22Rv1 (cell line): ENCODE data around the gene CST6.
A peak's percentile ranks its signal among the peaks of the same experiment; 100 is the strongest.
"Not testable (repeated sequence)": the region's sequence is repeated elsewhere in the genome, so short reads cannot be mapped to it uniquely, and the experiment has no call there.

ENCODE experiments used
- H3K27ac ChIP-seq: fragments of 450-650 bp; 2 replicates; pipeline ENCODE4 v1.5.1; 2017
- ZFX ChIP-seq: fragments of 450-650 bp; IDR thresholded peaks from 2 replicates; pipeline ENCODE4 v1.6.1; 2017; ENCODE audit warnings: antibody characterized with exemption, borderline replicate concordance
- TF ChIP-seq, protein P1 (sequence below): fragments of 450-650 bp; IDR thresholded peaks from 2 replicates; pipeline ENCODE4 v1.5.1; 2017; ENCODE audit warnings: mild to moderate bottlenecking

CST6 gene

DNA sequence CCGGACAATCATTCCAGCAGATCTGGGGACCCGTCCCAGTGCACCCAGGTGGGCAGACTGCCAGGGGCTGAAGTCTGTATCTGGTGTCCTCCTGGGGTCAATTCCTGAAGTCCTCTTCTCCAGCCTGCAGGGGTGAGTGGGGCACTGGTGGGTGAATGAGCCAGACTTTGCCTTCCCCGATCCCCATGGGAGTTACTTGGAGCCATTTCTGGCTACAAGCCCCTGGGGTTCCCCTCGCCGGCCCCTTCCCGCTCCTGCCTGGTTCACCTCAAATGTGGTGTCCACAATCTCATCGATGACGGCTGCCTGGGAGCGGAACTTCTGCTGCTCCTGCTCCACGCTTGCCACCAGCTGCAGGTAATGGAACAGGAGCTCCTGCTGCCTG lies 5.0 kb downstream of the CST6 start:
- TF ChIP-seq, protein P1, sequence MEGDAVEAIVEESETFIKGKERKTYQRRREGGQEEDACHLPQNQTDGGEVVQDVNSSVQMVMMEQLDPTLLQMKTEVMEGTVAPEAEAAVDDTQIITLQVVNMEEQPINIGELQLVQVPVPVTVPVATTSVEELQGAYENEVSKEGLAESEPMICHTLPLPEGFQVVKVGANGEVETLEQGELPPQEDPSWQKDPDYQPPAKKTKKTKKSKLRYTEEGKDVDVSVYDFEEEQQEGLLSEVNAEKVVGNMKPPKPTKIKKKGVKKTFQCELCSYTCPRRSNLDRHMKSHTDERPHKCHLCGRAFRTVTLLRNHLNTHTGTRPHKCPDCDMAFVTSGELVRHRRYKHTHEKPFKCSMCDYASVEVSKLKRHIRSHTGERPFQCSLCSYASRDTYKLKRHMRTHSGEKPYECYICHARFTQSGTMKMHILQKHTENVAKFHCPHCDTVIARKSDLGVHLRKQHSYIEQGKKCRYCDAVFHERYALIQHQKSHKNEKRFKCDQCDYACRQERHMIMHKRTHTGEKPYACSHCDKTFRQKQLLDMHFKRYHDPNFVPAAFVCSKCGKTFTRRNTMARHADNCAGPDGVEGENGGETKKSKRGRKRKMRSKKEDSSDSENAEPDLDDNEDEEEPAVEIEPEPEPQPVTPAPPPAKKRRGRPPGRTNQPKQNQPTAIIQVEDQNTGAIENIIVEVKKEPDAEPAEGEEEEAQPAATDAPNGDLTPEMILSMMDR: no peak
- TF ChIP-seq ZFX: no peak
- H3K27ac ChIP-seq: no peak overlapping the region

DNA sequence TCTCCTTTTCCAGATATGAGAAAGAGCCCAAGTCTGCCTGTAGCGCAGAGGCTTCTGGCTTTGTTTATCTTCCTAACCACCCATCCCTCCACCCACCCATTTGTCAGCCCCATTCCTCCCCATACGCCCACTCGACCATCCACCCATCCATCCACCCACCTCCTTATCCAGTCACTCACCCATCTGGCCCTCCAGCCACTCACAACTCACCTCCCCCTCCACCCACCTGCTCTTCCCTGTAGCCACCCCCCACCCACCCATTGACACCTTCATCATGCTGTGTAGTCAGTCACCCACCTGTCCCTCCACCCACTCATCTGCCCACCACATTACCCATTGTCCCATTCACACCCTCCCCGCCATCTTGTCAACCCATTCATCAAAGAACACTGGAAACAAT lies 5.5 kb downstream of the CST6 start:
- no peak for TF ChIP-seq ZFX
- TF ChIP-seq, protein P1: no peak
- H3K27ac ChIP-seq: no peak overlapping the region

DNA sequence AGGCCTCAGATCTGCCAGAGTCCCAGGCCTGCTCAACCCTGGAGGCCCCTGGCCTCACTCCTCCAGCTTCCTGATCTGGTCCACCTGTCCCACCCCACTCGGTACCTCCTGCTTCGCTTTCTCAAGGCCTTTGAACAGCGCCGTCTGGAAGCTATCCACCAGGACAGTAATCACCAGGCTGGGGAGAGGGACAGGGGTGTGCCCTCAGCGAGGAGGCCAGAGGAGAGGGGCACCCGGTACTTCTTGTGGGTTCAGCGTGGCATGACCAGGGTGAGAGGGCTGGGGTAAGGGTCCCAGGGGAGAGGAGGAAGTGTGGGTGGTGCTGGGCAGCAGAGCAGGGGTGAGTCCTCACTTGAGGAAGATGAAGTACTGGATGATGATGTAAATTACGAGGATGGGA lies 8.4 kb downstream of the CST6 start:
- H3K27ac ChIP-seq: no peak overlapping the region
- TF ChIP-seq, protein P1: no peak
- no peak for TF ChIP-seq ZFX

DNA sequence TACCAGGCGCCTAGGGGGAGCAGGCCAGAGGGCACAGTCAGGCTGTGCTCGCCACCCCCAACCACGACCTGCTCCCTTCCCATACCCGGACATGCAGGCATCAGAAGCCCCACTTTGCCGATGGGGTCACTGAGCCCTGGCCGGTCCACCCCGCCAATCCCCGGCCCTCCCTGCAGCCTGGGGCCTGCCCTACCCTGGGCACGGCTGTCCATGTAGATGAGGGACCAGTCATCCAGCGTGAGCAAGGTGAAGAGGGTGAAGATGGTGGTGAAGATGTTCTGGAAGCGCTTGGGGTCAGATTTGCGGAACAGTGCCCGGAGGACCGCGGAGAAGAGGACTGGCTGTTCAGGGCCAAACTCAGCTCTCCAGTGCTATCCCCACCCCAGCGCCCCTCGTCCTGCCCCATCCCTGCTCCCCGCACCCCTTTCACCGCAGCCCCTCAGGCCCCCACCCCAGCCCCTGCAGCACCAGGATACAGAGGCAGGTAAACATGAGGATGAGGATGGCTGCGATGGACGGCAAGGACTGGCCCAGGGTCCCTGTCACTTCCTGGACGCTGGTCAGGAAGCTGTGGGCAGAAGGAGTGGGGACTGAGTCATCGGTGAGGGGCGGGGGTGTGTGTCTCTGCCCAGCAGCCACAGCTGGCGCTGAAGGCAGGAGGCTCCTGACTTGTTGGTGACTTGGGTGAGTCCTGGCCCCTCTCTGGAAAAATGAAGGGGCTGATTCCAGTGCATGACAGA lies 9.0 kb downstream of the CST6 start:
- TF ChIP-seq, protein P1: no peak
- no peak for TF ChIP-seq ZFX
- no peak overlapping the region for H3K27ac ChIP-seq

DNA sequence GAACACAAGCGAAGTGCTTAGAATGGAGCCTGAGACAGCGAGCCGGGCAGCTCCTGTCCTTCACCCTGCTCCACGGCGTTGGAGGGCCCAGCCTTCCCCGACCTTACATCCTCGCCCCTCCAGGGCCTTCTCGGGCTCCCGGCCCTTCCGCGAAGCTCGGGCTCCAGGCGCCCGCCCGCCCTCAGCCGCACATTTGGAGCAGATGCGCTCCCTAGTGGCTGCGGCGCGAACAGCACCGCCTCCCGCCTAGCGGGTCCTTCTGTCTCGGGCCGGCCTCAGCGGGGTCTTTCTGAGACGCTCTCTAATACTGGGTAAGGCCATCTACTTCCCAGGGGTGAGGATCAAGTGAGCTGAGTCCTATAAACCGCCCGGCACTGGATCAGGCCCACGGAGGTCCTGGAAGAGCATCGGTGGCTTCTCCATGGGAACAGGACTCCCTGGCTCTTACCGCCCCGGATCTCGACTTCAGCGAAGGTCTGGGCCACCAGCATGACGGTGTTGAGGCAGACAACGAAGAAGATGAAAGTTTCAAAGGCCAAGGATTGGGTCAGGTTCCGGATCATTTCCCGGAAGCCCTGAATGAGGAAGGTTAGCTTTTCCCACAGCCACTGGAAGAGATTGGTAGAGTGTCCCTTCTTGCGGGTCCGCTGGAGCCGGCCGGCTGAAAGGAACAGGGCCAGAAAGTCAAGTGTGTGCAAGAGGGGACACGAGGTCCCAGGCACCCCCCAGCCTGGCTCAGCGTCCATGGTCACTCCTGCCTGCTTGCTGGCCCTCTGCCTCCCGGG lies 10.8 kb downstream of the CST6 start:
- no peak for TF ChIP-seq ZFX
- TF ChIP-seq, protein P1: peak; percentile 97
- no peak overlapping the region for H3K27ac ChIP-seq

DNA sequence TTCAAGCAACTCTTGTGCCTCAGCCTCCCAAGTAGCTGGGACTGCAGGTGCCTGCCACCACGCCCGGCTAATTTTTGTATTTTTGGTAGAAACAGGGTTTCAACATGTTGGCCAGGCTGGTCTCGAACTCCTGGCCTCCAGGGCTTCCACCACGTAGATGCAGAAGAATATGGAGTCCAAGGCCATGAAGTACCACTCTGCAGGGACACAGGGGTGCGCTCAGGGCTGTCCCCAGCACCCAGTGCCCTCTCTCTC lies 11.3 kb downstream of the CST6 start:
- H3K27ac ChIP-seq: not testable (repeated sequence)

DNA sequence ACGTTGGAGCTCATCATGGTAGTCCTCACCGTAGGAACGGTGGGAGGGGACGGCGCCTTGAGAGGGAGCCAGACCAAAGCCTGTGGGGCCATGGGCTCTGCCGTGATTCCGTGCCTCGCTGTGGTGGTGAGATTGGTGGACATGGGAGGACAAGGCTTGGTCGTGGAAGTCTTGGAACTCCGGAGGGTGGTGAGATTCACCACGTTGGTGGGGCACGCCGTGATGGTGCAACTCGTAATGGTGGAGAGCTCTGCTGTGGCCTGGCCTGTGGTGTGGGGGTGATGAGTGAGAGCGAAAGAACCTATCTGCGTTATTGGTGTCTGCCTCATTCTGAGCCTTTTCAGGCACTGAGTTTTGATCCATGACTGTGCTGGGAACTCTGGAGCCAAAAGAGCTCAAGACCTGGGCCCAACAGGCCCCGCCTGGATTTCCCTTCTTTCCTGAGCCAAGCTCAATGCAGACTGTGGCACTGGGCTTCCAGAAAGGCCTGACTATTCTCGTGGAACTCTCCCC lies 14.3 kb downstream of the CST6 start, which contains the start of gene CATSPER1:
TSS of gene CATSPER1 (minus strand) at position 463 of the 513 bp plus-strand sequence. CDS start at position 363, 100 bp downstream.
- TF ChIP-seq, protein P1: no peak
- TF ChIP-seq ZFX: no peak
- no peak within 1 kb of the TSS for H3K27ac ChIP-seq
